HepG2 (cell line): ENCODE data around the gene ZSWIM6. TPM values are rescaled to one million over a fixed set of nuclear protein-coding genes. Genes with fewer than 3 reads are reported as not detected.

Source experiments
- ATAC-seq: fragments of 200-7000 bp; cut with Tn5 transposase; 3 replicates; pipeline ENCODE4 v1.9.1; 2020; ENCODE audit warnings: mild to moderate bottlenecking, moderate library complexity
- BruUV-seq: library from RNA; stranded (reverse); fragments of 400-500 nt; replicated peaks from 2 replicates; lab custom pipeline; 2021; lab: Mats Ljungman, UMichigan
- CTCF ChIA-PET: fragments of 300-600 bp; formaldehyde crosslinking; extraction: SDS; loops from one replicate; lab custom pipeline; 2021; ENCODE audit warnings: low total read pairs, inconsistent platforms, low intra/inter-chr PET ratio; lab: Yijun Ruan, JAX
- POLR2A ChIA-PET: fragments of 350-600 bp; sonication (Branson Sonifier 250); formaldehyde crosslinking; loops from one replicate; lab custom pipeline; 2020; ENCODE audit warnings: antibody characterized with exemption, inconsistent platforms; lab: Yijun Ruan, JAX
- DNase-seq: peaks from one replicate; pipeline ENCODE4 v3.0.0-alpha.2; 2015; ENCODE audit warnings: low spot score
- FAIRE-seq: peaks from 3 replicates; lab custom pipeline; 2011; peaks lifted over from hg19 to GRCh38; lab: Jason Lieb, UNC
- H2AFZ ChIP-seq: one replicate; pipeline ENCODE4 v1.6.1; 2011; ENCODE audit warnings: low read length, inconsistent platforms
- H3K27ac ChIP-seq: fragments of 300-600 bp; 3 replicates; pipeline ENCODE4 v1.8.0; 2011; ENCODE audit warnings: mixed run types, mild to moderate bottlenecking, mixed read lengths, low read length, inconsistent platforms; ENCODE audit not compliant: insufficient read depth; ENCODE audit errors: extremely low read length
- H3K27me3 ChIP-seq, 2 experiments: fragments of 200-600 bp in 1 of 2; 2 replicates in 1 of 2; 3 replicates in 1 of 2; pipeline versions ENCODE4 v1.6.0 to v1.8.0; 2011; ENCODE audit warnings: low read length in 2 of 2, mild to moderate bottlenecking in 2 of 2, moderate library complexity in 2 of 2, inconsistent platforms in 1 of 2; ENCODE audit not compliant: insufficient read depth in 2 of 2, control insufficient read depth in 1 of 2
- H3K36me3 ChIP-seq, 2 experiments: fragments of 200-600 bp in 1 of 2; replicated peaks in 1 of 2; 2 replicates in 1 of 2; 3 replicates in 1 of 2; pipeline versions ENCODE4 v1.5.1 to v1.8.0; 2011; ENCODE audit warnings: low read length in 2 of 2, inconsistent platforms in 1 of 2; ENCODE audit not compliant: insufficient read depth in 2 of 2, control insufficient read depth in 1 of 2
- H3K4me1 ChIP-seq: 2 replicates; pipeline ENCODE4 v1.5.1; 2012; ENCODE audit warnings: low read length, inconsistent platforms; ENCODE audit not compliant: insufficient read depth
- H3K4me2 ChIP-seq: 2 replicates; pipeline ENCODE4 v1.6.0; 2011; ENCODE audit warnings: low read depth, low read length, inconsistent platforms
- H3K4me3 ChIP-seq, 3 experiments: fragments of 200-600 bp in 1 of 3; sonication (generic), shearing (Covaris generic) in 1 of 3; replicated peaks in 1 of 3; 2 replicates each; pipeline ENCODE4 v1.5.1; 2011 to 2016; ENCODE audit warnings: low read length in 3 of 3, inconsistent platforms in 2 of 3, low read depth in 2 of 3, mild to moderate bottlenecking in 2 of 3, control low read depth in 1 of 3, mixed read lengths in 1 of 3; ENCODE audit not compliant: insufficient read depth in 1 of 3
- H3K79me2 ChIP-seq: one replicate; pipeline ENCODE4 v1.6.1; 2011; ENCODE audit warnings: low read length, inconsistent platforms; ENCODE audit not compliant: insufficient read depth
- H3K9ac ChIP-seq: 2 replicates; pipeline ENCODE4 v1.6.0; 2011; ENCODE audit warnings: mild to moderate bottlenecking, low read depth, low read length, inconsistent platforms; ENCODE audit not compliant: insufficient read depth
- H3K9me3 ChIP-seq: 2 replicates; pipeline ENCODE4 v1.5.1; 2012; ENCODE audit warnings: mild to moderate bottlenecking, low read length
- H4K20me1 ChIP-seq: 2 replicates; pipeline ENCODE4 v1.6.0; 2011; ENCODE audit warnings: inconsistent platforms, mild to moderate bottlenecking, low read length, moderate library complexity; ENCODE audit not compliant: insufficient read depth
- AGO2 ChIP-seq: fragments of 200-400 bp; formaldehyde crosslinking; optimal IDR thresholded peaks from 2 replicates; pipeline ENCODE3; 2017; ENCODE audit warnings: mild to moderate bottlenecking, low read depth, low read length, moderate library complexity
- FOXA1 ChIP-seq, 2 experiments: fragments of 450-650 bp in 1 of 2; sonication (generic) in 1 of 2; formaldehyde crosslinking in 1 of 2; IDR thresholded peaks; 2 replicates each; pipeline versions ENCODE4 v1.4.0 to v1.6.1; 2016 to 2020; ENCODE audit warnings: missing genetic modification reagents in 1 of 2
- GLI4 ChIP-seq: sonication (generic); formaldehyde crosslinking; IDR thresholded peaks from 2 replicates; pipeline ENCODE4 v1.5.1; 2020; ENCODE audit warnings: missing genetic modification reagents, mild to moderate bottlenecking, moderate library complexity, borderline replicate concordance
- HOXA7 ChIP-seq: sonication (generic); formaldehyde crosslinking; IDR thresholded peaks from 2 replicates; pipeline ENCODE4 v1.8.1; 2022; ENCODE audit warnings: mild to moderate bottlenecking, missing genetic modification reagents, moderate library complexity
- RAD21 ChIP-seq: fragments of 450-650 bp; formaldehyde crosslinking; IDR thresholded peaks from 2 replicates; pipeline ENCODE4 v1.5.0; 2020; ENCODE audit warnings: mild to moderate bottlenecking
- ZNF335 ChIP-seq: sonication (generic); formaldehyde crosslinking; IDR thresholded peaks from 2 replicates; pipeline ENCODE4 v1.4.0; 2020; ENCODE audit warnings: missing genetic modification reagents
- ZNF431 ChIP-seq: sonication (generic); formaldehyde crosslinking; IDR thresholded peaks from 2 replicates; pipeline ENCODE4 v1.9.0; 2022; ENCODE audit warnings: missing genetic modification reagents, low read depth, mild to moderate bottlenecking, borderline replicate concordance
- ZNF607 ChIP-seq: sonication (generic); formaldehyde crosslinking; IDR thresholded peaks from 2 replicates; pipeline ENCODE4 v1.5.1; 2020; ENCODE audit warnings: missing genetic modification reagents, mild to moderate bottlenecking, borderline replicate concordance
- ZNF816 ChIP-seq: sonication (generic); formaldehyde crosslinking; IDR thresholded peaks from 2 replicates; pipeline ENCODE4 v1.8.0; 2022; ENCODE audit warnings: missing genetic modification reagents, mild to moderate bottlenecking, borderline replicate concordance
- WGBS: methylation state at CpG from one replicate; pipeline ENCODE4 v1.1.6; 2017; ENCODE audit warnings: low lambda C conversion rate; 5-methylcytosine and 5-hydroxymethylcytosine counted together
- in situ Hi-C: cut with HindIII; loops from 2 replicates; pipeline ENCODE4 v1.10.0; 2017; ENCODE audit warnings: low pct_unique_long_range_greater_than_20kb; ENCODE audit not compliant: extremely low pct_ligation_motif_present
- intact Hi-C: fragments of 100-400 bp; cut with micrococcal nuclease; formaldehyde crosslinking; loops from one replicate; pipeline ENCODE4 v1.10.0; 2022; ENCODE audit not compliant: unreplicated experiment
- polyA plus RNA-seq, 8 experiments: library from polyadenylated mRNA; depleted of rRNA in 3 of 8; stranded (reverse) in 7 of 8; unstranded in 1 of 8; fragments of >200 nt; fragmentation: Illumina TruSeq in 4 of 8; extraction: Trizol in 4 of 8; gene quantifications; 2 replicates each; pipeline versions ENCODE4 v1.2.1 to v1.2.3, GENCODE V29; 2011 to 2016; ENCODE audit warnings: low read depth in 4 of 8, missing spikeins in 1 of 8, mixed read lengths in 1 of 8; ENCODE audit not compliant: insufficient read depth in 1 of 8
- total RNA-seq, 5 experiments: library from RNA; depleted of rRNA; stranded (reverse); fragments of >200 nt; fragmentation: Illumina TruSeq; extraction: Trizol; gene quantifications; 2 replicates each; pipeline ENCODE4 v1.2.3, GENCODE V29; 2016; ENCODE audit warnings: low read depth in 1 of 5
- TF ChIP-seq, protein P1 (sequence below): sonication (generic); formaldehyde crosslinking; IDR thresholded peaks from 2 replicates; pipeline ENCODE4 v1.4.0; 2020; ENCODE audit warnings: missing genetic modification reagents
- TF ChIP-seq, protein P2 (sequence below): sonication (generic); formaldehyde crosslinking; IDR thresholded peaks from 2 replicates; pipeline ENCODE4 v1.4.0; 2020; ENCODE audit warnings: mild to moderate bottlenecking, missing genetic modification reagents

The ZSWIM6 gene
- total and polyA plus RNA-seq, 2 of the 13 experiments (the other 11 are each of a cell fraction or from before 2014, with no cell fraction given) = 0.82 to 1.9 TPM

DNA sequence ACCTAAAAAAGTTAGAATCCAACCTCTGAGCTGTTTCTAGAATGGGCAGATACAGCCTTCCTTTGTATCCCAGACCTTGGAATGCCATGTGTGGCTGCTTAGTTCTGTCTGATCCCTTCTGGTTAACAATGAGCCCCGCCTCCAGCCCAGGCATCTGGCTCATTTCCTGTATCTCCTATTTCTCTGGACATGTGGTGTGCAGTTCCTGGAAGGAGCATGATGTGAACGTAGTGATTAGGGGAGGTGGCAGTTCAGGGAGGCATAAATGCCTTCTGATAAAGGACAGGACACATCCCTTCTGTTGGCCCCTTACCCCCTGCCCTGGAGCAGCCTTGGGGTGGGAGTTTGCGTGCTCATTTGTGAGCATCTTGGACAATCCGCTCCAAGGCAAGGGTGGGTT, 243.0 kb downstream of the ZSWIM6 start (continued):
- TF ChIP-seq GLI4 (CRISPR knock-in tag) = no peak
- no peak for TF ChIP-seq ZNF431 (CRISPR knock-in tag)
- TF ChIP-seq HOXA7 (CRISPR knock-in tag) = no peak
- TF ChIP-seq ZNF607 = no peak
- no peak for TF ChIP-seq FOXA1 (IDR thresholded peaks at IDR 0.05)
- TF ChIP-seq FOXA1 (CRISPR knock-in tag; IDR thresholded peaks at IDR 0.05) = no peak

DNA sequence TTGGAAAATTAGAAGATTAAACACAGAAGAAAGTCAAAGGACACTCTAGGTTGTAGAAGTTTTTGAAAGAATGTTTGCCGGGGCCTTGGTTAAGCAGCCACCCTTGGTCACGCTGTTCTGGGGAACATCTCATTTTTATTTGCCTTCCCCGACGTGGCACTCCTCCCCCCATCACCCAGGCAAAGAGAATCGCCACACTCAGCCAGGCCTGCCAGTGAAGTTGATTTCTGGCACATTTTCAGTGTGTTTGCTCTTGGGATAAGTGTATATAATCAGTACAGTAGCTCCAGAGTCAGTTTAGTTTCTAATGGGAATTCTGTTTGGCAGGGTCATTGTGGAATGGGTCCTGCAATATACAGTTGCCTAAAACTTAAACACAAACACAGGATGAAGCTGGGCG, 243.5 kb downstream of the ZSWIM6 start:
- H3K9ac ChIP-seq = no peak overlapping the region
- DNase-seq (no peak), FAIRE-seq (no peak), ATAC-seq (no peak)
- no peaks in the 10 kb centered on the region for H3K36me3 ChIP-seq
- TF ChIP-seq AGO2 (no peak), RAD21 (CRISPR knock-in tag) (no peak), ZNF335 (no peak), ZNF816 (CRISPR knock-in tag) (no peak)
- TF ChIP-seq, protein P1, sequence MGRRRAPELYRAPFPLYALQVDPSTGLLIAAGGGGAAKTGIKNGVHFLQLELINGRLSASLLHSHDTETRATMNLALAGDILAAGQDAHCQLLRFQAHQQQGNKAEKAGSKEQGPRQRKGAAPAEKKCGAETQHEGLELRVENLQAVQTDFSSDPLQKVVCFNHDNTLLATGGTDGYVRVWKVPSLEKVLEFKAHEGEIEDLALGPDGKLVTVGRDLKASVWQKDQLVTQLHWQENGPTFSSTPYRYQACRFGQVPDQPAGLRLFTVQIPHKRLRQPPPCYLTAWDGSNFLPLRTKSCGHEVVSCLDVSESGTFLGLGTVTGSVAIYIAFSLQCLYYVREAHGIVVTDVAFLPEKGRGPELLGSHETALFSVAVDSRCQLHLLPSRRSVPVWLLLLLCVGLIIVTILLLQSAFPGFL (CRISPR knock-in tag) = no peak
- TF ChIP-seq, protein P2, sequence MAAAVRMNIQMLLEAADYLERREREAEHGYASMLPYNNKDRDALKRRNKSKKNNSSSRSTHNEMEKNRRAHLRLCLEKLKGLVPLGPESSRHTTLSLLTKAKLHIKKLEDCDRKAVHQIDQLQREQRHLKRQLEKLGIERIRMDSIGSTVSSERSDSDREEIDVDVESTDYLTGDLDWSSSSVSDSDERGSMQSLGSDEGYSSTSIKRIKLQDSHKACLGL (CRISPR knock-in tag) = no peak
- H3K27me3 ChIP-seq = peaks cover 0 to 8% of the 10 kb centered on the region in 2 experiments; a peak in 3 of 5 replicates
- no peak overlapping the region for H2AFZ ChIP-seq
- 26% methylated on average over 6 of the region's 6 CpGs for whole genome bisulfite sequencing
- no peak overlapping the region for H3K27ac ChIP-seq
- H3K4me1 ChIP-seq = no peaks in the 10 kb centered on the region
- no TSS peak for BruUV-seq
- CTCF ChIA-PET = no interaction called here
- H3K4me3 ChIP-seq = no peak overlapping the region
- in situ Hi-C loops (no loop called here), intact Hi-C loops (no loop called here)
- no peak overlapping the region for H3K4me2 ChIP-seq
- H3K9me3 ChIP-seq = no peaks in the 10 kb centered on the region
- no peaks in the 10 kb centered on the region for H4K20me1 ChIP-seq
- POLR2A ChIA-PET = no interaction called here
- H3K79me2 ChIP-seq = no peaks in the 10 kb centered on the region
